Activated CD4-positive, alpha-beta T cell treated with anti-CD3 and anti-CD28 coated beads, Interleukin-2, amount 10 ng/mL, durations not matched to agents 7 days and 5 days (primary cell): ENCODE data around the gene BRD4. TPM values are rescaled to one million over a fixed set of nuclear protein-coding genes. Genes with fewer than 3 reads are reported as not detected.

Experiments
- CTCF ChIA-PET: fragments of 350-600 bp; sonication (Branson Sonifier 250); formaldehyde crosslinking; loops from one replicate; lab custom pipeline; 2021; ENCODE audit warnings: antibody characterized with exemption; lab: Charles Lee
- POLR2A ChIA-PET: fragments of 350-600 bp; sonication (Branson Sonifier 250); formaldehyde crosslinking; loops from one replicate; lab custom pipeline; 2021; ENCODE audit warnings: antibody characterized with exemption; lab: Charles Lee
- DNase-seq: peaks from one replicate; pipeline ENCODE4 v3.0.0-alpha.2; 2020
- H3K27ac Mint-ChIP-seq: one replicate; pipeline ENCODE4 v1.8.0; 2021; ENCODE audit warnings: mild to moderate bottlenecking, moderate library complexity, mixed read lengths
- H3K27me3 Mint-ChIP-seq: one replicate; pipeline ENCODE4 v1.8.0; 2021; ENCODE audit warnings: mixed read lengths
- H3K36me3 Mint-ChIP-seq: one replicate; pipeline ENCODE4 v1.8.0; 2021; ENCODE audit warnings: low read depth, mixed read lengths
- H3K4me1 Mint-ChIP-seq: one replicate; pipeline ENCODE4 v1.8.0; 2021; ENCODE audit warnings: mixed read lengths
- H3K4me3 Mint-ChIP-seq: one replicate; pipeline ENCODE4 v1.8.0; 2021; ENCODE audit warnings: mild to moderate bottlenecking, moderate library complexity, mixed read lengths
- H3K9me3 Mint-ChIP-seq: one replicate; pipeline ENCODE4 v1.8.0; 2021; ENCODE audit warnings: mixed read lengths
- total RNA-seq, 2 experiments: library from RNA; stranded (reverse); gene quantifications; one replicate each; pipeline ENCODE4 v1.2.3, GENCODE V29; 2021

Gene BRD4
- total RNA-seq, 2 experiments from 2014 or later: 114 to 115 TPM

DNA sequence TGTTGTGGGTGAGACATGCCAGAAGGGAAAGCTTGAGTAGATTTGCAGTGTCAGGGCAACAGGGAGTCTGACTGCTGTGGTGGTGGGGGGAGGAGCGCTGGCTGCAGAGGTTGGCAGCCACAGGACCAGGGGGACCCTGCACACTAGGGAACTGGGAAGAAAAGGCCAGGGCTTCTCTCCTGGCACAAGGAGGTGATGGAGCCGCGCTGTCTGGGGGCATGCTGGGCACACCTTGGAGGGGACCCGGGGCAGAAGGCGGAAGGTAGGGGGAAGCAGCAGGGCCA is 86.2 kb downstream of the BRD4 start:
- Mint-ChIP-seq H3K9me3 (no peaks in the 10 kb centered on the region), H3K27me3 (no peaks in the 10 kb centered on the region), H3K36me3 (peaks cover 17% of the 10 kb centered on the region), H3K4me1 (no peaks in the 10 kb centered on the region), H3K4me3 (no peak overlapping the region), H3K27ac (no peak overlapping the region)
- ChIA-PET CTCF (no interaction called here), POLR2A (no interaction called here)
- DNase-seq: no peak

DNA sequence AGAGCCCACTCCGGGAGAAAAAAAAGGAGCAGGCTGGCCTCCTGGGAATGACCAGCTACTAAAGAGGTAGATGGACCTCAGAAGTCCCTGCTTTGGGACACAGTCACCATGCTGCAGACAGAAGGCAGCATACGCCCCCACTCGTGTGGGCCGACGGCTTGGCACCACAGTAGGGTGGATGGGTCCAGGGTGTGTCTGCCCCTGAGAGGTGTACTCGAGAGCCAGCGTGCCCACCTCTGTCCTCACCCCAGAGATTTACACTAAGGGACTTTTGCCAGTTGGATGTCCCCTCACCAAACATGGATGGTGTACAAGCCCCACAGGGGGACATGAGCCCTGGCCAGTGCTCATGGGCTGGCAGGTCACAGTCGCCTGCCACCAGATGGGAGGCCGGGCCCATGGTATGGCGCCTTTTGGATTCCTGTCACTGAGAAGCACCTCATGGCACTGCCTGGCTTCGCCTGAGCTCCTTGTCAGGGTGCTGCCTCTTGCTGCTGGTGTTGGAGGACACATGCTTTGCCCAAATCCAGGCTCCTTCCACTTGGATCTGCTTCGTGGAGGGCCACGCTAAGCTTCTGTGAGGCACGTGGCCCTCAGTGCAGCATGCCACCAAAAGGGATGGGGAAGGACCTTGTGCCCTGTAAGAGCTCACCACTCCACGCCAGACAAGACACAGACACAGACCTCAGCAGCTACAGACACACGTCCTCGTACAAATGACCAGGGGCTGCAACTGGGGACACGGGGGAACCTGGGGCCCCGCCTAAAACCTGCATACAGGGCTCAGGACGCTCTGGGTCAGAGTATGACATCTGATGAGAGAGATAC is 86.8 kb downstream of the BRD4 start:
- POLR2A ChIA-PET: no interaction called here
- Mint-ChIP-seq H3K4me1 (no peaks in the 10 kb centered on the region), H3K27me3 (no peaks in the 10 kb centered on the region), H3K4me3 (no peak overlapping the region), H3K27ac (no peak overlapping the region), H3K36me3 (peaks cover 17% of the 10 kb centered on the region), H3K9me3 (no peaks in the 10 kb centered on the region)
- CTCF ChIA-PET: interaction anchor here (0.9 kb wide), 1 partner anchor 9 kb away, joined by 4 read pairs; no protein-coding TSS in a partner anchor
- DNase-seq: no peak

DNA sequence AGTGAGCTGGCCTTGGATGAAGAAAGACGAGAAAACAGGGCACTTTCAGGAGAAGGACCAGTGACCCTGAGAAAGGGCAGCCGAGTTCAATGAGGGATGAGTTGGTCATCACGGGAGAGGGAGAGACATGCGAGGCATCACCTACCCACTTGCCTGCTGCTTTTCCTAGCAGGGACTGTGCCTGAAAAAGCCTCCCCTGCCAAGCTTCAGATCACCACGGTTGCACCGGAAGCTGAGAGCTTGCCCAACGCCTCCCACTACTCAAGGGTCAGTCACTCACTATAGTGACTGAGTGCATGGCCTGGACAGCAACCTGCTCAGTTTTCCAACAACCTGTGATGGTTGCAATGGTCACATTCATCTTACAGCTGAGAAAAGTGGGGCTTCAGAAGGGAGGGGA is 87.5 kb downstream of the BRD4 start:
- Mint-ChIP-seq H3K4me1 (no peaks in the 10 kb centered on the region), H3K4me3 (no peak overlapping the region), H3K27ac (no peak overlapping the region), H3K27me3 (no peaks in the 10 kb centered on the region), H3K36me3 (peaks cover 18% of the 10 kb centered on the region), H3K9me3 (no peaks in the 10 kb centered on the region)
- CTCF ChIA-PET: interaction anchor here (0.9 kb wide), 1 partner anchor 9 kb away, joined by 4 read pairs; no protein-coding TSS in a partner anchor
- POLR2A ChIA-PET: no interaction called here
- DNase-seq: no peak

DNA sequence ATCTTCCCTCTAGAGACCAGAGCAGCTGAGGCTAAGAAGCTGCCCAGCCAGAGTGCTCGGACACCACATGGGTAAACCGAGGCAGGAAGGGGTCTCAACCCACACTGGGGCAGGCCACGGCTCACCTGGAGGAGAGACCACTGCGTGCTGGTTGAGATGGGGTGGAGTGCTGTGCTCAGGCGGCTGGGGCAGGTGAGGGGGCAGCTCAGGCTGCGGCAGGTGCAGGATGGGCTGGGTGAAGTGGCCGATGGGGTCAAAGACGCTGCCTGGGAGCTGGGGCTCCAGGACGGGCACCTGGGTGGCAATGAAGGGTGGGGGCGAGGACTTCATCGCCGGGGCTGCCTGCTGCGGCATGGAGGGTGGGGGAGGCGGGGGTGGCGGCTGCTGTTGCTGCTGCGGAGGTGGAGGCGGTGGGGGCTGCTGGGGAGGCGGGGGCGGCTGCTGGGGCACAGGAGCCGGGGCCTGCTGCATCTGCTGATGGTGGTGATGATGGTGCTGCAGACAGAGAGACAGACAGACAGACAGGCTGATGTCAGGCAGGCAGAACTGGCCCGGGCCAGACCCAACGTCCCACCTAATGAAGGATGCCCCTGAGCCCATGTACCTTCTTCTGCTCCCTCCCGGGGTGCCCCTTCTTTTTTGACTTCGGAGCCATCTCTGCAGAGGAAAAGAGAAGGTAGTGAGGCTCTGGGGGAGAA is 88.1 kb downstream of the BRD4 start:
- CTCF ChIA-PET: no interaction called here
- no peak for DNase-seq
- no peak overlapping the region for H3K27ac Mint-ChIP-seq

GRCh38 chr19:15243236-15243957 is 88.9 kb downstream of the BRD4 start:
- Mint-ChIP-seq H3K4me3 (no peak overlapping the region), H3K36me3 (peaks cover 23% of the 10 kb centered on the region)

More for the DNA sequence above, 88.1 kb downstream of the BRD4 start:
- Mint-ChIP-seq H3K4me3 (no peak overlapping the region), H3K36me3 (peaks cover 21% of the 10 kb centered on the region), H3K9me3 (no peaks in the 10 kb centered on the region), H3K4me1 (no peaks in the 10 kb centered on the region), H3K27me3 (no peaks in the 10 kb centered on the region)
- POLR2A ChIA-PET: no interaction called here

GRCh38 chr19:15241259-15241910 is 91.0 kb downstream of the BRD4 start:
- ChIA-PET POLR2A (interaction anchor here (0.6 kb wide), 1 partner anchor 43 kb away, joined by 5 read pairs; no protein-coding TSS in a partner anchor), CTCF (no interaction called here)
- Mint-ChIP-seq H3K9me3 (no peaks in the 10 kb centered on the region), H3K27me3 (no peaks in the 10 kb centered on the region), H3K36me3 (peaks cover 30% of the 10 kb centered on the region), H3K4me1 (no peaks in the 10 kb centered on the region), H3K4me3 (no peak overlapping the region), H3K27ac (no peak overlapping the region)
- no peak for DNase-seq

More at GRCh38 chr19:15243236-15243957, 88.9 kb downstream of the BRD4 start:
- Mint-ChIP-seq H3K9me3 (no peaks in the 10 kb centered on the region), H3K4me1 (no peaks in the 10 kb centered on the region), H3K27ac (peak overlapping the region; percentile 46), H3K27me3 (no peaks in the 10 kb centered on the region)
- POLR2A ChIA-PET: no interaction called here
- CTCF ChIA-PET: no interaction called here
- DNase-seq: no peak

GRCh38 chr19:15240515-15240914 is 91.8 kb downstream of the BRD4 start:
- no peak for DNase-seq
- H3K4me1 Mint-ChIP-seq: no peaks in the 10 kb centered on the region
- H3K4me3 Mint-ChIP-seq: no peak overlapping the region
- no peaks in the 10 kb centered on the region for H3K9me3 Mint-ChIP-seq
- H3K27me3 Mint-ChIP-seq: no peaks in the 10 kb centered on the region
- CTCF ChIA-PET: no interaction called here
- H3K36me3 Mint-ChIP-seq: peaks cover 34% of the 10 kb centered on the region
- POLR2A ChIA-PET: no interaction called here
- no peak overlapping the region for H3K27ac Mint-ChIP-seq

DNA sequence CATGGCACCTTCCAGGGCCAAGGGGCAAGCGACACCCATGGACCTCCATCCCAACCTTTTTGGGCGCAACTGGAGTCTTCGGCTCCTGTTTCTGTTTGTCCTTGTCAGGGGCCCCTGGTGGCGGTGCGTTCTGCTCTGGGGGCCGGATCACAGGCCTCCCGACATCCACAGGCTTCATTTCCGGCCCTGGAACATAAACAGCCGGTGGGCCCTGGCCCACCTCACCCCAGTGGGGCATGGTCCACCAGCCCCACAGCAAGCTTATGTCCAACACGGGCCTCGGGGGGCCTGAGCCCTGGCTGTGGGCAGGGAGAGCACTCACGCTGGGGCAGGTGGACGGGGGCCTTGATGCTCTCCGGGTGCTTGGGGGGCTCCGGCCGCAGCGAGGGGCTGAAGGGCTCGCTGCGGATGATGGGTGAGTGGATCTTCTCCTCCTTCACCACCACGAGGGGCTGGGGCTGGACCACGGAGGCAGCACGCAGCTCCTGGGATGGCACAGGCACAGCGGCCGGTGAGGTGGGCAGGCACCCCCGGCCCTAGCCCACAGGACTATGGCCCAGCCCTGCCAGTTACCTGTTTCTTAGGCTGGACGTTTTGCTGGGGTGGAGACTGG is 92.9 kb downstream of the BRD4 start:
- H3K36me3 Mint-ChIP-seq: peaks cover 38% of the 10 kb centered on the region
- peaks cover 2% of the 10 kb centered on the region for H3K27me3 Mint-ChIP-seq
- H3K4me3 Mint-ChIP-seq: no peak overlapping the region
- no peak overlapping the region for H3K27ac Mint-ChIP-seq
- POLR2A ChIA-PET: no interaction called here
- no peaks in the 10 kb centered on the region for H3K9me3 Mint-ChIP-seq
- CTCF ChIA-PET: interaction anchor here (1.1 kb wide), 1 partner anchor 25 kb away, joined by 3 read pairs; no protein-coding TSS in a partner anchor
- H3K4me1 Mint-ChIP-seq: peaks cover 4% of the 10 kb centered on the region
- DNase-seq: no peak

DNA sequence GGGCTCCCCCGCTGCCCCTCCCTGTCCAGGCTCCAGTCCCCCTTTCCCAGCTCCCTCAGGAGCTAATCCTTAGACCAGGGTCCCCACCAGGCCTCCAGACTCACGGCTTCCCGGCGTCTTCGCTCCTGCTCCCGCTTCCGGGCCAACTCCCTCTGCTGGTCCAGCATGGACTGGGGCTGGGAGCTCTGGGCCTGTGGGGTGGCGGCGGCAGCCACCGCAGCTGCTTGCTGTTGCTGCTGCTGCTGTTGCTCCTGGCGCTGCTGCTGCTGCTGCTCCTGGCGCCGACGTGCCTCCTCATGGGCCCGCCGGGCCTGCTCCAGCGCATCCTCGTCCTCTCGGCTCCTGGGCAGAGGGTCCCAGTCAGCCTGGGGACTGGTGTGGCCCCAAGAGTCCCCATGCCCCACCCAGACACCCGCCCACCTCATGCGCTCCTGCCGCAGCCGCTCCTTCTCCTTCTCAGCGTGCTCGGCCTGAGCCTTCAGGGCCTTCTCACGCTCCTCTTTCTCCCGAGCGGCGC is 93.6 kb downstream of the BRD4 start:
- no peaks in the 10 kb centered on the region for H3K9me3 Mint-ChIP-seq
- DNase-seq: no peak
- H3K36me3 Mint-ChIP-seq: peaks cover 38% of the 10 kb centered on the region
- POLR2A ChIA-PET: no interaction called here
- no peak overlapping the region for H3K27ac Mint-ChIP-seq
- no peak overlapping the region for H3K4me3 Mint-ChIP-seq
- H3K4me1 Mint-ChIP-seq: peaks cover 6% of the 10 kb centered on the region
- peaks cover 6% of the 10 kb centered on the region for H3K27me3 Mint-ChIP-seq
- CTCF ChIA-PET: no interaction called here

DNA sequence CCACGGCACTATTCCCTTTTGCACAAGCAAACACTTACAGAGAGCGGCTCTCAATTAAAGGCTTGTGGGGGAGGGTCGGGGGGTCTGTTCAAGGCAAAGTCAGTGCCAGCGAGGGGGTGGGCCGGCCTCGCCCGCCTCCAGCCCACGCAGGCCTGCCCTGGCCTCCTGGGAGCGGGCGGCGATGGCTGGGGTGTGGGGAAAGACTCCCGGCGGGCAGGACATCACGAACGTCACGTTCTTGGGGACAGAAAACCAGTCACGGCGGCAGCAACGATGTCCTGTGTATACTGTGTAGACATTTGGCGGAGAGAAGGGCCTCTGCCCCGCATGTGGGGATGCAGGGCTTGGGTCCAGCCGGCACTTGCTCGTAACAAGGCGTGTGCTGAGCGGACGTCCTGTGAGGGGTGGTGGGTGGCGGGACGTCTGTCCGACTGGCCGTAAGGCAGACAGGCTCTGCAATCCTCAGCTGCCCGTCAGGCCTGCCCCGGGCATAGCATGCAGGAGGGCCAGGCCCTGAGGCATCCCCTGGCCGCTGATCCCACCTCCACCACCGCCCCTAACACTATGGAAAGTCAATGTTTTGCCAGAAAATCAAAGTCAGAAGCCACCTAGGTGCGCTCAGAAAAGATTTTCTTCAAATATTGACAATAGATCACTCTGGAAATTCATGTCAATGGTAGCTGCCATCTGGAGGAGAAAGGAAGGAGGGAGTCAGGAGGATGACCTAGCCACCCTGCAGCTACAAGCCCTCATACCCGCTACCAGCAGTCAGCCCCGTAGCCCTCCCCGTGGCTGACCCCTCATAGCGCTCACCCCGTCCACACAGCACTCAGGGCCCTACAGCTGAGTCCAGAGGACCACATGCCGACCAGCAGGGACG is 94.3 kb downstream of the BRD4 start:
- no peak overlapping the region for H3K4me3 Mint-ChIP-seq
- peaks cover 6% of the 10 kb centered on the region for H3K4me1 Mint-ChIP-seq
- H3K36me3 Mint-ChIP-seq: peaks cover 35% of the 10 kb centered on the region
- no peak overlapping the region for H3K27ac Mint-ChIP-seq
- CTCF ChIA-PET: no interaction called here
- peaks cover 11% of the 10 kb centered on the region for H3K27me3 Mint-ChIP-seq
- POLR2A ChIA-PET: no interaction called here
- no peak for DNase-seq
- H3K9me3 Mint-ChIP-seq: no peaks in the 10 kb centered on the region

DNA sequence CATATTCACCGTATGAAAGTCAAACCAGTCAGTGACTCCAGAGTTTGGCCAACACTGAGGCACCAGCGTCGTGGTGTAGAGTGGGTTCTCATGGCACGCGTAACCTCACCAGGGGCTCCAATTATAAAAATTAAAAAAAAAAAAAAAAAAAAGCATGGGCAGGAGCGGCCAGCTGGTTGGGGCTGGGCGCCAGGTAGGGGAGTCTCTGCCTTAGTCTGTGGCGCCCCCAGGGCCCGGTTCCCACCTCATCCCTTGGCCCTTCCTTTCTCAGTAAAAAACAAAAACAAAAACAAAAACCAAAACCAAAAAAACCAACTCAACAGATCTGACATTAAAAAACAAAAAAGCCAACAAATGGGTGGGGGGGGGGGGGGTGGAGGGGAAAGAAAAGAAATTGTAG is 95.5 kb downstream of the BRD4 start:
- CTCF ChIA-PET: interaction anchor here (1.0 kb wide), 1 partner anchor 8 kb away, joined by 4 read pairs; no protein-coding TSS in a partner anchor

More for the DNA sequence above, 95.5 kb downstream of the BRD4 start:
- H3K27ac Mint-ChIP-seq: no peak overlapping the region
- H3K36me3 Mint-ChIP-seq: peaks cover 37% of the 10 kb centered on the region
- peaks cover 12% of the 10 kb centered on the region for H3K4me1 Mint-ChIP-seq
- DNase-seq: no peak
- H3K9me3 Mint-ChIP-seq: no peaks in the 10 kb centered on the region
- POLR2A ChIA-PET: no interaction called here
- peaks cover 20% of the 10 kb centered on the region for H3K27me3 Mint-ChIP-seq
- no peak overlapping the region for H3K4me3 Mint-ChIP-seq
